ENCODE data around the gene MFSD11. TPM values are rescaled to one million over a fixed set of nuclear protein-coding genes. Genes with fewer than 3 reads are reported as not detected.
A peak's percentile ranks its signal among the peaks of the same experiment; 100 is the strongest.

Gene MFSD11
- polyA plus RNA-seq, 3 donors: 19.8 to 24.8 (median 23.8) TPM

DNA sequence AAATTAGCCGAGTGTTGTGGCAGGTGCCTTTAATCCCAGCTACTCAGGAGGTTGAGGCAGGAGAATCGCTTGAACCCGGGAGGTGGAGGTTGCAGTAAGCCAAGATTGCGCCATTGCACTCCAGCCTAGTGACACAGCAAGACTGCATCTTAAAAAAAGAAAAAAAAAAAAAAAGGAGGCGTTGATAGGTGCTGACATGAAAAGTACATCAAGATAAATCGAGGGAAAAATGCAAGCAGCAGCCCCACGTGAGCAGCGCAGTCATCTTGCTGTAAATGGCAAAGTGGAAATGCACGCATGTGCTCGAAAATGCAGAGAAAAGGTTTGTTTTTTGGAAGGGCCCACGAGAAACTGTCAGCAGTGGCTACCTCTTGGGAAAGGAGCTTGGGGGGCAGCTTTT, 48.1 kb upstream of the MFSD11 start:
- Histone ChIP-seq H3K79me2 (ENCODE audit: insufficient read depth, low read length) (no peaks in the 10 kb centered on the region), H4K20me1 (ENCODE audit: insufficient read depth, low read length) (no peaks in the 10 kb centered on the region), H3K9ac (ENCODE audit: insufficient read depth, low read length, poor library complexity, severe bottlenecking) (no peak overlapping the region), H3K4me1 (ENCODE audit: control insufficient read depth in 1 of 2, insufficient read depth in 2 of 2, low read length in 2 of 2) (no peaks in the 10 kb centered on the region), H3K9me3 (replicated peaks in 1 of 2; ENCODE audit: control insufficient read depth in 1 of 2, insufficient read depth in 1 of 2, low read length in 2 of 2) (no peaks in the 10 kb centered on the region), H3K27me3 (ENCODE audit: control insufficient read depth in 2 of 2, insufficient read depth in 2 of 2, low read length in 2 of 2) (no peaks in the 10 kb centered on the region), H3K36me3 (replicated peaks in 1 of 2; ENCODE audit: control insufficient read depth in 1 of 2, insufficient read depth in 2 of 2, low read length in 2 of 2) (no peaks in the 10 kb centered on the region), H3K27ac (ENCODE audit: low read depth in 1 of 2, low read length in 2 of 2) (no peak overlapping the region), H3K4me3 (replicated peaks in 1 of 3; ENCODE audit: low read depth in 2 of 3, low read length in 3 of 3) (no peak overlapping the region), H3K4me2 (replicated peaks; ENCODE audit: extremely low read depth, low read length, poor library complexity, severe bottlenecking) (no peak overlapping the region), H2AFZ (ENCODE audit: insufficient read depth, low read depth, low read length, poor library complexity, severe bottlenecking) (no peak overlapping the region)
- no peaks in the 10 kb centered on the region for H3K9me3 Mint-ChIP-seq
- WGBS (ENCODE audit: insufficient coverage): 83% methylated on average over 7 of the region's 11 CpGs
- no peaks in the 10 kb centered on the region for H3K36me3 Mint-ChIP-seq
- no peaks in the 10 kb centered on the region for H3K4me1 Mint-ChIP-seq
- peak overlapping the region in 1 of 7 donors; percentile 40 for H3K27ac Mint-ChIP-seq
- H3K4me3 Mint-ChIP-seq: no peak overlapping the region
- peaks cover 0 to 6% (median 3%) of the 10 kb centered on the region in 3 donors for H3K27me3 Mint-ChIP-seq (ENCODE audit: low read depth in 3 of 3)
- DNase-seq: no peak
- TF ChIP-seq, protein P1, sequence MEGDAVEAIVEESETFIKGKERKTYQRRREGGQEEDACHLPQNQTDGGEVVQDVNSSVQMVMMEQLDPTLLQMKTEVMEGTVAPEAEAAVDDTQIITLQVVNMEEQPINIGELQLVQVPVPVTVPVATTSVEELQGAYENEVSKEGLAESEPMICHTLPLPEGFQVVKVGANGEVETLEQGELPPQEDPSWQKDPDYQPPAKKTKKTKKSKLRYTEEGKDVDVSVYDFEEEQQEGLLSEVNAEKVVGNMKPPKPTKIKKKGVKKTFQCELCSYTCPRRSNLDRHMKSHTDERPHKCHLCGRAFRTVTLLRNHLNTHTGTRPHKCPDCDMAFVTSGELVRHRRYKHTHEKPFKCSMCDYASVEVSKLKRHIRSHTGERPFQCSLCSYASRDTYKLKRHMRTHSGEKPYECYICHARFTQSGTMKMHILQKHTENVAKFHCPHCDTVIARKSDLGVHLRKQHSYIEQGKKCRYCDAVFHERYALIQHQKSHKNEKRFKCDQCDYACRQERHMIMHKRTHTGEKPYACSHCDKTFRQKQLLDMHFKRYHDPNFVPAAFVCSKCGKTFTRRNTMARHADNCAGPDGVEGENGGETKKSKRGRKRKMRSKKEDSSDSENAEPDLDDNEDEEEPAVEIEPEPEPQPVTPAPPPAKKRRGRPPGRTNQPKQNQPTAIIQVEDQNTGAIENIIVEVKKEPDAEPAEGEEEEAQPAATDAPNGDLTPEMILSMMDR (IDR thresholded peaks at IDR 0.05): no peak
- intact Hi-C loops (cut with micrococcal nuclease): no loop called here

DNA sequence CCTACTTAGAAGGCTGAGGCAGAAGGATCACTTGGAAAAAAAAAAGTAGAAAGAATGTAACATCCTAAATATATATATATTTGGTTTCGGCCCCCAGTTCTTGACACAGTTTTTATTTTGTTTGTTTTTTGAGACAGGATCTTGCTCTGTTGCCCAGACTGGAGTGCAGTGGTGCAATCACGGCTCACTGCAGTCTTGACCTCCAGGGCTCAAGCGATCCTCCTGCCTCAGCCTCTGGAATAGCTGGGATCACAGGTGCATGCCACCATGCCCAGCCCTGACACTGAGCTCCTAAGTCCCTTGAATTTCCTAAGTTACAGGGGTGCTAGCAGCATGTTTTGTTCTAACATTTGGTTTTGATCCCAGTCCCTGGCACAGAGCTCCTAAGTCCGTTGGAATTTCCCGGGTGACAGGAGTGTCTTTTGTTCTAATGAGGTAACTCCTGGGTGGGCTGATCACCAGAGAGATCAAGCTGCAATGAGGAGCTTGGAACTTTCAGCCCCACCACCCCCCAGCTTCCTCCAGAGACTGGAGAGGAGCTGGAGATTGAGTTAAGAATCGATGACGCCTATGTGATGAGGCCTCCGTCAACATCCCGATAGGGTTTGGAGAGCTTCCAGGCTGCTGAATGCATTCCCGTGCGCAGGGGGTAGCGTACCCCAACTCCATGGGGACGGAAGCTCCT, 47.2 kb upstream of the MFSD11 start:
- Mint-ChIP-seq H3K9me3 (no peaks in the 10 kb centered on the region), H3K27me3 (ENCODE audit: low read depth in 3 of 3) (peaks cover 0 to 6% (median 5%) of the 10 kb centered on the region in 3 donors), H3K36me3 (no peaks in the 10 kb centered on the region), H3K4me3 (no peak overlapping the region), H3K4me1 (no peaks in the 10 kb centered on the region), H3K27ac (no peak overlapping the region)
- Histone ChIP-seq H3K79me2 (ENCODE audit: insufficient read depth, low read length) (no peaks in the 10 kb centered on the region), H3K4me1 (ENCODE audit: control insufficient read depth in 1 of 2, insufficient read depth in 2 of 2, low read length in 2 of 2) (no peaks in the 10 kb centered on the region), H3K4me3 (replicated peaks in 1 of 3; ENCODE audit: low read depth in 2 of 3, low read length in 3 of 3) (no peak overlapping the region), H3K4me2 (replicated peaks; ENCODE audit: extremely low read depth, low read length, poor library complexity, severe bottlenecking) (no peak overlapping the region), H3K27ac (ENCODE audit: low read depth in 1 of 2, low read length in 2 of 2) (no peak overlapping the region), H2AFZ (ENCODE audit: insufficient read depth, low read depth, low read length, poor library complexity, severe bottlenecking) (no peak overlapping the region), H3K9ac (ENCODE audit: insufficient read depth, low read length, poor library complexity, severe bottlenecking) (no peak overlapping the region), H4K20me1 (ENCODE audit: insufficient read depth, low read length) (no peaks in the 10 kb centered on the region), H3K9me3 (replicated peaks in 1 of 2; ENCODE audit: control insufficient read depth in 1 of 2, insufficient read depth in 1 of 2, low read length in 2 of 2) (no peaks in the 10 kb centered on the region), H3K27me3 (ENCODE audit: control insufficient read depth in 2 of 2, insufficient read depth in 2 of 2, low read length in 2 of 2) (no peaks in the 10 kb centered on the region), H3K36me3 (replicated peaks in 1 of 2; ENCODE audit: control insufficient read depth in 1 of 2, insufficient read depth in 2 of 2, low read length in 2 of 2) (no peaks in the 10 kb centered on the region)
- no peak for DNase-seq
- intact Hi-C loops (cut with micrococcal nuclease): no loop called here
- TF ChIP-seq, protein P1 (IDR thresholded peaks at IDR 0.05): no peak
- 100% methylated on average over 5 of the region's 13 CpGs for WGBS (ENCODE audit: insufficient coverage)
